Measurements from ENCODE around the gene SMARCC1.

SMARCC1 gene

DNA sequence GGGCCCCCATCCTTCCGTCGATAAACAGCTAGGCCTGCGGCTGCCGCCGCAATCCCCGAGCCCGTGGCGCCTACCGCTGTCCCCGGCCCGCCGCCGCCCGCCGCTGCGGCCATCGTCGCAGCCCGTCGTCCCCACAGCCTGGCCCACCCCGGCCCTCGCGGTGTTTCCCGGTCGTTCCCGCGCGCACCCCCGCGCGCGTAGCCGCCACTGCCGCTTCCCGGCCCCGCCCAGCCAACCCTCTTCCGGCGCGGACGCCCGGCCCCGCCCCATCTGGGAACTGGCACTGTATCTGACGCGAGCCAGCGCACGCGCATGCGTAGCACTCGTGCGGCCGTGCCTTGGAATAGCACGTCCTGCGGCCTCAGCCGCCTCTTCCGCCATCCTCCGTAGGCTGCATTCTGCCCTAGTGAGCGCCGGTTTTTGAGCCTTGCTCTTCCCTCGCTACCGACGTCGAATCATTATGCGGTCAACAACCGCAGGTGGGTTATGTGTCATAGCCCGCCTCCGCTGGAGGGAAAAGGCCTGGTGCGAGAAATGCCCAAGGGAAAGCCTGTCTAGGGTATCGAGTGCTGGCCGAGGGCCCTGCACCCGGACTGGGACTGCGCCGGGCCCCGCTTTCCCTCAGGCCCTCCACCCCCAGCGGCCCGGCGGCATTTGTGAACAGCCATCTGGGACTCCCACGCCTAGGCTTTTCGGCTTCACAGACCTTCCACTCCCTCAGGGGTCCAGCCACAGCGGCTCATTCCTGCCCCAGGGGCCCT, at the start of gene SMARCC1 (continued):
- TF ChIP-seq ZNF585B (tag by site-specific recombination; IDR thresholded peaks at IDR 0.05) (no peak), ZNF48 (tag by site-specific recombination; IDR thresholded peaks at IDR 0.05) (no peak), WT1 (tag by site-specific recombination; IDR thresholded peaks at IDR 0.05) (peak; percentile 21; the same call in 1 of the 2 replicates), ZNF112 (tag by site-specific recombination; IDR thresholded peaks at IDR 0.05) (no peak), ZNF133 (tag by site-specific recombination; IDR thresholded peaks at IDR 0.05) (no peak), ZNF529 (tag by site-specific recombination; IDR thresholded peaks at IDR 0.05; ENCODE audit: insufficient replicate concordance) (no peak), YY2 (tag by site-specific recombination; IDR thresholded peaks at IDR 0.05) (no peak; the same call in 1 of the 2 replicates), ZNF549 (tag by site-specific recombination; IDR thresholded peaks at IDR 0.05) (no peak), ZNF404 (tag by site-specific recombination; IDR thresholded peaks at IDR 0.05) (no peak), ZFP3 (tag by site-specific recombination; IDR thresholded peaks at IDR 0.05; ENCODE audit: low read depth) (no peak), ZNF138 (tag by site-specific recombination; IDR thresholded peaks at IDR 0.05; ENCODE audit: borderline replicate concordance) (no peak), ZNF701 (tag by site-specific recombination; IDR thresholded peaks at IDR 0.05) (no peak), HOXC10 (CRISPR knock-in tag; IDR thresholded peaks at IDR 0.05) (no peak), ZNF155 (tag by site-specific recombination; IDR thresholded peaks at IDR 0.05) (no peak), SALL2 (tag by site-specific recombination; IDR thresholded peaks at IDR 0.05; ENCODE audit: borderline replicate concordance) (no peak), ZNF433 (tag by site-specific recombination; IDR thresholded peaks at IDR 0.05; ENCODE audit: low read depth) (no peak), ZNF214 (tag by site-specific recombination; IDR thresholded peaks at IDR 0.05; ENCODE audit: borderline replicate concordance) (no peak), ZNF121 (tag by site-specific recombination; IDR thresholded peaks at IDR 0.05) (no peak), ZNF184 (tag by site-specific recombination; IDR thresholded peaks at IDR 0.05) (no peak), ZNF266 (tag by site-specific recombination; IDR thresholded peaks at IDR 0.05; ENCODE audit: low read depth) (no peak), FEZF1 (tag by site-specific recombination; IDR thresholded peaks at IDR 0.05) (no peak), ZSCAN30 (tag by site-specific recombination; IDR thresholded peaks at IDR 0.05) (no peak; the same call in 1 of the 2 replicates), SETDB1 (IDR thresholded peaks at IDR 0.05; ENCODE audit: insufficient read length, low read length) (no peak), ZNF785 (tag by site-specific recombination; IDR thresholded peaks at IDR 0.05) (no peak), GLIS2 (tag by site-specific recombination; IDR thresholded peaks at IDR 0.05) (peak; percentile 65), KLF1 (tag by site-specific recombination; IDR thresholded peaks at IDR 0.05) (peak; percentile 31; the same call in 1 of the 2 replicates), KLF10 (tag by site-specific recombination; IDR thresholded peaks at IDR 0.05) (no peak), KLF7 (tag by site-specific recombination; IDR thresholded peaks at IDR 0.05; ENCODE audit: borderline replicate concordance) (no peak), ZNF37A (tag by site-specific recombination; IDR thresholded peaks at IDR 0.05) (no peak)
- TF ChIP-seq, protein P1, sequence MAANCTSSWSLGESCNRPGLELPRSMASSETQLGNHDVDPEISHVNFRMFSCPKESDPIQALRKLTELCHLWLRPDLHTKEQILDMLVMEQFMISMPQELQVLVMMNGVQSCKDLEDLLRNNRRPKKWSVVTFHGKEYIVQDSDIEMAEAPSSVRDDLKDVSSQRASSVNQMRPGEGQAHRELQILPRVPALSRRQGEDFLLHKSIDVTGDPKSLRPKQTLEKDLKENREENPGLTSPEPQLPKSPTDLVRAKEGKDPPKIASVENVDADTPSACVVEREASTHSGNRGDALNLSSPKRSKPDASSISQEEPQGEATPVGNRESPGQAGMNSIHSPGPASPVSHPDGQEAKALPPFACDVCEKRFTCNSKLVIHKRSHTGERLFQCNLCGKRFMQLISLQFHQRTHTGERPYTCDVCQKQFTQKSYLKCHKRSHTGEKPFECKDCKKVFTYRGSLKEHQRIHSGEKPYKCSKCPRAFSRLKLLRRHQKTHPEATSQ (tag by site-specific recombination; IDR thresholded peaks at IDR 0.05), result no peak
- TF ChIP-seq, protein P2, sequence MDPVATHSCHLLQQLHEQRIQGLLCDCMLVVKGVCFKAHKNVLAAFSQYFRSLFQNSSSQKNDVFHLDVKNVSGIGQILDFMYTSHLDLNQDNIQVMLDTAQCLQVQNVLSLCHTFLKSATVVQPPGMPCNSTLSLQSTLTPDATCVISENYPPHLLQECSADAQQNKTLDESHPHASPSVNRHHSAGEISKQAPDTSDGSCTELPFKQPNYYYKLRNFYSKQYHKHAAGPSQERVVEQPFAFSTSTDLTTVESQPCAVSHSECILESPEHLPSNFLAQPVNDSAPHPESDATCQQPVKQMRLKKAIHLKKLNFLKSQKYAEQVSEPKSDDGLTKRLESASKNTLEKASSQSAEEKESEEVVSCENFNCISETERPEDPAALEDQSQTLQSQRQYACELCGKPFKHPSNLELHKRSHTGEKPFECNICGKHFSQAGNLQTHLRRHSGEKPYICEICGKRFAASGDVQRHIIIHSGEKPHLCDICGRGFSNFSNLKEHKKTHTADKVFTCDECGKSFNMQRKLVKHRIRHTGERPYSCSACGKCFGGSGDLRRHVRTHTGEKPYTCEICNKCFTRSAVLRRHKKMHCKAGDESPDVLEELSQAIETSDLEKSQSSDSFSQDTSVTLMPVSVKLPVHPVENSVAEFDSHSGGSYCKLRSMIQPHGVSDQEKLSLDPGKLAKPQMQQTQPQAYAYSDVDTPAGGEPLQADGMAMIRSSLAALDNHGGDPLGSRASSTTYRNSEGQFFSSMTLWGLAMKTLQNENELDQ (tag by site-specific recombination; IDR thresholded peaks at IDR 0.05; ENCODE audit: low read depth), result no peak
- TF ChIP-seq, protein P3, sequence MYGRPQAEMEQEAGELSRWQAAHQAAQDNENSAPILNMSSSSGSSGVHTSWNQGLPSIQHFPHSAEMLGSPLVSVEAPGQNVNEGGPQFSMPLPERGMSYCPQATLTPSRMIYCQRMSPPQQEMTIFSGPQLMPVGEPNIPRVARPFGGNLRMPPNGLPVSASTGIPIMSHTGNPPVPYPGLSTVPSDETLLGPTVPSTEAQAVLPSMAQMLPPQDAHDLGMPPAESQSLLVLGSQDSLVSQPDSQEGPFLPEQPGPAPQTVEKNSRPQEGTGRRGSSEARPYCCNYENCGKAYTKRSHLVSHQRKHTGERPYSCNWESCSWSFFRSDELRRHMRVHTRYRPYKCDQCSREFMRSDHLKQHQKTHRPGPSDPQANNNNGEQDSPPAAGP (tag by site-specific recombination; IDR thresholded peaks at IDR 0.05), result 0 out of 2 replicates have a peak, but pooled peaks have one; percentile 17
- TF ChIP-seq, protein P4, sequence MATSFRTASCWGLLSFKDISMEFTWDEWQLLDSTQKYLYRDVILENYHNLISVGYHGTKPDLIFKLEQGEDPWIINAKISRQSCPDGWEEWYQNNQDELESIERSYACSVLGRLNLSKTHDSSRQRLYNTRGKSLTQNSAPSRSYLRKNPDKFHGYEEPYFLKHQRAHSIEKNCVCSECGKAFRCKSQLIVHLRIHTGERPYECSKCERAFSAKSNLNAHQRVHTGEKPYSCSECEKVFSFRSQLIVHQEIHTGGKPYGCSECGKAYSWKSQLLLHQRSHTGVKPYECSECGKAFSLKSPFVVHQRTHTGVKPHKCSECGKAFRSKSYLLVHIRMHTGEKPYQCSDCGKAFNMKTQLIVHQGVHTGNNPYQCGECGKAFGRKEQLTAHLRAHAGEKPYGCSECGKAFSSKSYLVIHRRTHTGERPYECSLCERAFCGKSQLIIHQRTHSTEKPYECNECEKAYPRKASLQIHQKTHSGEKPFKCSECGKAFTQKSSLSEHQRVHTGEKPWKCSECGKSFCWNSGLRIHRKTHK (tag by site-specific recombination; IDR thresholded peaks at IDR 0.05), result no peak
- TF ChIP-seq, protein P5, sequence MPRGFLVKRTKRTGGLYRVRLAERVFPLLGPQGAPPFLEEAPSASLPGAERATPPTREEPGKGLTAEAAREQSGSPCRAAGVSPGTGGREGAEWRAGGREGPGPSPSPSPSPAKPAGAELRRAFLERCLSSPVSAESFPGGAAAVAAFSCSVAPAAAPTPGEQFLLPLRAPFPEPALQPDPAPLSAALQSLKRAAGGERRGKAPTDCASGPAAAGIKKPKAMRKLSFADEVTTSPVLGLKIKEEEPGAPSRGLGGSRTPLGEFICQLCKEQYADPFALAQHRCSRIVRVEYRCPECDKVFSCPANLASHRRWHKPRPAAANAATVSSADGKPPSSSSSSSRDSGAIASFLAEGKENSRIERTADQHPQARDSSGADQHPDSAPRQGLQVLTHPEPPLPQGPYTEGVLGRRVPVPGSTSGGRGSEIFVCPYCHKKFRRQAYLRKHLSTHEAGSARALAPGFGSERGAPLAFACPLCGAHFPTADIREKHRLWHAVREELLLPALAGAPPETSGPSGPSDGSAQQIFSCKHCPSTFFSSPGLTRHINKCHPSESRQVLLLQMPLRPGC (tag by site-specific recombination; IDR thresholded peaks at IDR 0.05), result no peak; the same call in 1 of the 2 replicates
